ENCODE results near the gene HEPN1.

DNA sequence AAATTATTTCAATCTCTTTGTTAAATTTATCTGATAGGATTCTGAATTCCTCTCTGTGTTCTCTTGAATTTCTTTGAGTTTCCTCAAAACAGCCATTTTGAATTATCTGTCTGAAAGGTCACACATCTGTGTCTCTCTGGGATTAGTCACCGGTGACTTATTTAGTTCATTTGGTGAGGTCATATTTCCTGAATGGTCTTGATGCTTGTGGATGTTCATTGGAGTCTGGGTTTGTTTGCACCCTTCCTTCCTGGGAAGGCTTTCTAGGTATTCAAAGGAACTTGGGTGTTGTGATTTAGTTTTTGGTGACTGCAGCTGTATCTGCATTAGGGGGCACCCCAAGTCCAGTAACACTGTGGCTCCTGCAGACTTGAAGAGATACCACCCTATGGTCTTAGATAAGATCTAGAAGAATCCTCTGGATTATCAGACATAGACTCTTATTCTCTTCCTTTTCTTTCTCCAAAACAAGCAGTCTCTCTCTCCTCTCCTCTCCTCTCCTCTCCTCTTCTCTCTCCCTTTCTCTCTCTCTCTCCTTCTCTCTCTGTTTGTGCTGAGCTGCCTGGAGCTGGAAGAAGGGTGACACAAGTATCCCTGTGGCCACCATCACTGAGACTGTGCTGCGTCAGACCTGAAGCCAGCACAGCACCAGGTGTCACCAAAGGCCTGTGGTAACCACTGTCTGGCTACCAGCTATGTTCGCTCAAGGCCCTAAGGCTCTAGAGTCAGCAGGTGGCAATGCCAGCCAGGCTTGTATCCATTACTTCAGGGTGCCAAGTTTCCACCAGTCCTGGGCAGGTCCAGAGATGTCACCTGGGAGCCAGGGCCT, 3.3 kb upstream of the HEPN1 start:
- TF ChIP-seq, protein P1, sequence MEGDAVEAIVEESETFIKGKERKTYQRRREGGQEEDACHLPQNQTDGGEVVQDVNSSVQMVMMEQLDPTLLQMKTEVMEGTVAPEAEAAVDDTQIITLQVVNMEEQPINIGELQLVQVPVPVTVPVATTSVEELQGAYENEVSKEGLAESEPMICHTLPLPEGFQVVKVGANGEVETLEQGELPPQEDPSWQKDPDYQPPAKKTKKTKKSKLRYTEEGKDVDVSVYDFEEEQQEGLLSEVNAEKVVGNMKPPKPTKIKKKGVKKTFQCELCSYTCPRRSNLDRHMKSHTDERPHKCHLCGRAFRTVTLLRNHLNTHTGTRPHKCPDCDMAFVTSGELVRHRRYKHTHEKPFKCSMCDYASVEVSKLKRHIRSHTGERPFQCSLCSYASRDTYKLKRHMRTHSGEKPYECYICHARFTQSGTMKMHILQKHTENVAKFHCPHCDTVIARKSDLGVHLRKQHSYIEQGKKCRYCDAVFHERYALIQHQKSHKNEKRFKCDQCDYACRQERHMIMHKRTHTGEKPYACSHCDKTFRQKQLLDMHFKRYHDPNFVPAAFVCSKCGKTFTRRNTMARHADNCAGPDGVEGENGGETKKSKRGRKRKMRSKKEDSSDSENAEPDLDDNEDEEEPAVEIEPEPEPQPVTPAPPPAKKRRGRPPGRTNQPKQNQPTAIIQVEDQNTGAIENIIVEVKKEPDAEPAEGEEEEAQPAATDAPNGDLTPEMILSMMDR (IDR thresholded peaks at IDR 0.05; ENCODE audit: low read depth, low read length): no peak
- TF ChIP-seq POLR2A (IDR thresholded peaks at IDR 0.05; ENCODE audit: extremely low read depth, insufficient read length): no peak
